Endothelial cell of umbilical vein (primary cell): ENCODE results near the gene GCNT2. TPM values are rescaled to one million over a fixed set of nuclear protein-coding genes. Genes with fewer than 3 reads are reported as not detected.

Experiments used
- BruUV-seq: library from RNA; stranded (reverse); fragments of 400-500 nt; replicated peaks from 2 replicates; lab custom pipeline; 2021; lab: Mats Ljungman, UMichigan
- CTCF ChIA-PET: fragments of 300-600, 350-600 bp; sonication (Branson Sonifier 250); formaldehyde crosslinking; loops from one replicate; lab custom pipeline; 2021; ENCODE audit warnings: antibody characterized with exemption, inconsistent platforms; lab: Charles Lee
- POLR2A ChIA-PET: fragments of 300-600, 350-600 bp; sonication (Branson Sonifier 250); formaldehyde crosslinking; loops from one replicate; lab custom pipeline; 2021; ENCODE audit warnings: antibody characterized with exemption, inconsistent platforms; lab: Charles Lee
- DNase-seq: peaks from one replicate; pipeline ENCODE4 v3.0.0-alpha.2; 2011; ENCODE audit warnings: low read depth, low spot score
- FAIRE-seq: peaks from 2 replicates; lab custom pipeline; 2011; peaks lifted over from hg19 to GRCh38; lab: Jason Lieb, UNC
- H2AFZ ChIP-seq: 2 replicates; pipeline ENCODE4 v1.6.0; 2012; ENCODE audit warnings: low read depth, low read length, control low read depth, inconsistent platforms
- H3K27ac ChIP-seq: 2 replicates; pipeline ENCODE4 v1.5.1; 2011; ENCODE audit warnings: low read depth, mild to moderate bottlenecking, control low read depth, low read length, moderate library complexity; ENCODE audit not compliant: insufficient read depth
- H3K27me3 ChIP-seq, 2 experiments: 2 replicates each; pipeline versions ENCODE4 v1.6.0 to v1.6.1; 2011; ENCODE audit warnings: low read length in 2 of 2, mixed read lengths in 1 of 2; ENCODE audit not compliant: control insufficient read depth in 2 of 2, insufficient read depth in 2 of 2
- H3K36me3 ChIP-seq, 2 experiments: 2 replicates in 1 of 2; 3 replicates in 1 of 2; pipeline ENCODE4 v1.5.1; 2011; ENCODE audit warnings: low read length in 2 of 2, mild to moderate bottlenecking in 1 of 2, moderate library complexity in 1 of 2; ENCODE audit not compliant: control insufficient read depth in 2 of 2, insufficient read depth in 2 of 2; ENCODE audit errors: extremely low read depth in 1 of 2
- H3K4me1 ChIP-seq: 3 replicates; pipeline ENCODE4 v1.5.1; 2011; ENCODE audit warnings: mild to moderate bottlenecking, low read length; ENCODE audit not compliant: control insufficient read depth, insufficient read depth; ENCODE audit errors: extremely low read depth
- H3K4me2 ChIP-seq: 2 replicates; pipeline ENCODE4 v1.6.1; 2011; ENCODE audit warnings: low read length, control low read depth, mixed read lengths; ENCODE audit not compliant: insufficient read depth
- H3K4me3 ChIP-seq, 3 experiments: fragments of 200-600 bp in 1 of 3; sonication (generic), shearing (Covaris generic) in 1 of 3; replicated peaks in 1 of 3; 2 replicates each; pipeline ENCODE4 v1.5.1; 2011 to 2016; ENCODE audit warnings: control low read depth in 3 of 3, low read length in 3 of 3, mild to moderate bottlenecking in 2 of 3, inconsistent platforms in 1 of 3, low read depth in 1 of 3, moderate library complexity in 1 of 3; ENCODE audit not compliant: insufficient read depth in 1 of 3
- H3K79me2 ChIP-seq: 2 replicates; pipeline ENCODE4 v1.6.0; 2012; ENCODE audit warnings: low read length, inconsistent platforms; ENCODE audit not compliant: control insufficient read depth, insufficient read depth
- H3K9ac ChIP-seq: replicated peaks from 2 replicates; pipeline ENCODE3; 2011; ENCODE audit warnings: low read length, control low read depth; ENCODE audit not compliant: insufficient read depth; ENCODE audit errors: extremely low read depth
- H3K9me1 ChIP-seq: replicated peaks from 3 replicates; pipeline ENCODE4 v1.6.0; 2011; ENCODE audit warnings: mild to moderate bottlenecking, low read length; ENCODE audit not compliant: control insufficient read depth, insufficient read depth; ENCODE audit errors: extremely low read depth
- H3K9me3 ChIP-seq: replicated peaks from 2 replicates; pipeline ENCODE4 v1.5.1; 2012; ENCODE audit warnings: low read length, inconsistent platforms; ENCODE audit not compliant: control insufficient read depth, insufficient read depth
- H4K20me1 ChIP-seq: replicated peaks from 2 replicates; pipeline ENCODE3; 2011; ENCODE audit warnings: mild to moderate bottlenecking, low read length; ENCODE audit not compliant: control insufficient read depth, insufficient read depth; ENCODE audit errors: extremely low read depth
- EZH2 ChIP-seq: IDR thresholded peaks from 2 replicates; pipeline ENCODE4 v1.6.1; 2012; ENCODE audit warnings: borderline replicate concordance, low read depth, mild to moderate bottlenecking, moderate library complexity, low read length, inconsistent platforms; ENCODE audit not compliant: severe bottlenecking
- FOS ChIP-seq: IDR thresholded peaks from 2 replicates; pipeline ENCODE4 v1.6.1; 2011; ENCODE audit warnings: mild to moderate bottlenecking, low read length, moderate library complexity, borderline replicate concordance; ENCODE audit not compliant: insufficient read depth
- GATA2 ChIP-seq: IDR thresholded peaks from 2 replicates; pipeline ENCODE4 v1.7.0; 2011; ENCODE audit warnings: low read depth, mild to moderate bottlenecking, moderate library complexity, mixed read lengths, low read length; ENCODE audit not compliant: insufficient read length, insufficient read depth
- JUN ChIP-seq: IDR thresholded peaks from 2 replicates; pipeline ENCODE4 v1.6.1; 2011; ENCODE audit warnings: borderline replicate concordance, low read depth; ENCODE audit not compliant: insufficient read length, insufficient read depth
- MAX ChIP-seq: IDR thresholded peaks from 2 replicates; pipeline ENCODE4 v1.6.1; 2011; ENCODE audit not compliant: insufficient read depth, insufficient read length
- MYC ChIP-seq: IDR thresholded peaks from one replicate; pipeline ENCODE4 v1.6.1; 2011; ENCODE audit warnings: mild to moderate bottlenecking, low read depth, low read length
- POLR2A ChIP-seq: IDR thresholded peaks from 2 replicates; pipeline ENCODE4 v1.6.1; 2012; ENCODE audit warnings: low read depth, mild to moderate bottlenecking, control low read depth, low read length
- POLR2AphosphoS5 ChIP-seq: IDR thresholded peaks from 2 replicates; pipeline ENCODE4 v1.6.1; 2012; ENCODE audit warnings: low read depth, mild to moderate bottlenecking, control low read depth, low read length, moderate library complexity; ENCODE audit not compliant: insufficient read depth
- dilution Hi-C: fragments of 300-500 bp; cut with MboI; formaldehyde crosslinking; loops from one replicate; pipeline ENCODE4 v1.15.0; 2019; ENCODE audit warnings: low sequenced_read_pairs; ENCODE audit not compliant: extremely low pct_ligation_motif_present
- intact Hi-C: fragments of 100-400 bp; cut with micrococcal nuclease; formaldehyde crosslinking; loops from one replicate; pipeline ENCODE4 v1.10.0; 2022
- polyA plus RNA-seq, 4 experiments: library from polyadenylated mRNA; depleted of rRNA in 3 of 4; stranded (reverse) in 3 of 4; unstranded in 1 of 4; fragments of >200 nt; gene quantifications; 2 replicates each; pipeline versions ENCODE4 v1.2.1 to v1.2.3, GENCODE V29; 2011 to 2012; ENCODE audit warnings: missing spikeins in 1 of 4
- total RNA-seq: library from RNA; stranded (reverse); gene quantifications from 2 replicates; pipeline ENCODE4 v1.2.3, GENCODE V29; 2021
- TF ChIP-seq, protein P1 (sequence below), 2 donors: IDR thresholded peaks; 1 replicate in 1 of 2; 2 replicates in 1 of 2; pipeline ENCODE4 v1.5.1; 2011; ENCODE audit warnings: low read length in 2 of 2, mild to moderate bottlenecking in 2 of 2, moderate library complexity in 2 of 2, control low read depth in 1 of 2, inconsistent platforms in 1 of 2, low read depth in 1 of 2; ENCODE audit not compliant: insufficient read depth in 1 of 2; ENCODE audit errors: extremely low read depth in 1 of 2

GCNT2 gene
- total and polyA plus RNA-seq, 2 donors (not counting 3 experiments of a cell fraction or from before 2014, with no cell fraction given): 3.8 to 10.9 TPM

DNA sequence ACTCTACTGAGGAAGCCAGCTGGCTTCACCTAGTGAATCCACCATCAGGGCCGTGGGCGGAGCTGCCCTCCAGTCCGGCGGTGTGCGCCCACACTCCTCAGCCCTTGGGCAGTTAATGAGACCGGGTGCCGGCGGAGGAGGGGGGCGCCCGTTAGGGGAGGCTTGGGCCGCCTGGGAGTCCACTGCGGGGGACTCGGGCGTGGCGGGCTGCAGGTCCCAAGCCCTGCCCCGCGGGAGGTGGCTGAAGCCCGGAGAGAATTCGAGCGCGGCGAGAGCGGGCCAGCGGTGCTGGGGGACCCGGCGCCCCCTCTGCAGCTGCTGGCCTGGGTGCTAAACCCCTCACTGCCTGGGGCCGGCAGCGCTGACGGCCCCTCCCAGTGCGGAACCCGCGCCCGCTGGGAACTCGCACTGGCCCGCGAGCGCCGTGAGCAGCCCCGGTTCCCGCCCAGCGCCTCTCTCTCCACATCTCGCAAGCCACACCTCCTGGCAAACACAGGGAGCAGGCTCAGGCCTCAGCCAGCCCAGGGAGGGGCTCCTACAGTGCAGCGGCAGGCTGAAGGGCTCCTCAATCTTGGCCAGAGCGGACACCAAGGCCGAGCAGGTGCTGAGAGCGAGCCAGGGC is 38.4 kb upstream of the GCNT2 start:
- FAIRE-seq: no peak
- CTCF ChIA-PET: interaction anchor here (1.0 to 5.5 kb wide), 5 partner anchors 9 to 587 kb away, joined by 3 to 178 read pairs (median 8); no protein-coding TSS in a partner anchor

More for the DNA sequence above, 38.4 kb upstream of the GCNT2 start:
- Histone ChIP-seq H3K79me2 (no peaks in the 10 kb centered on the region), H3K27me3 (peaks cover 0 to 7% of the 10 kb centered on the region in 2 experiments), H3K9me3 (no peaks in the 10 kb centered on the region), H2AFZ (no peak overlapping the region), H3K4me3 (no peak overlapping the region), H3K27ac (no peak overlapping the region), H3K9ac (no peak overlapping the region), H3K4me2 (no peak overlapping the region), H3K36me3 (no peaks in the 10 kb centered on the region), H3K4me1 (no peaks in the 10 kb centered on the region), H4K20me1 (no peaks in the 10 kb centered on the region), H3K9me1 (no peaks in the 10 kb centered on the region)
- dilution Hi-C loops: no loop called here
- intact Hi-C loops: no loop called here
- POLR2A ChIA-PET: interaction anchor here (0.6 kb wide), 1 partner anchor 24 kb away, joined by 4 read pairs; no protein-coding TSS in a partner anchor
- no peak for TF ChIP-seq POLR2A
- TF ChIP-seq FOS: no peak
- TF ChIP-seq MYC: no peak
- no peak for TF ChIP-seq POLR2AphosphoS5
- TF ChIP-seq, protein P1, sequence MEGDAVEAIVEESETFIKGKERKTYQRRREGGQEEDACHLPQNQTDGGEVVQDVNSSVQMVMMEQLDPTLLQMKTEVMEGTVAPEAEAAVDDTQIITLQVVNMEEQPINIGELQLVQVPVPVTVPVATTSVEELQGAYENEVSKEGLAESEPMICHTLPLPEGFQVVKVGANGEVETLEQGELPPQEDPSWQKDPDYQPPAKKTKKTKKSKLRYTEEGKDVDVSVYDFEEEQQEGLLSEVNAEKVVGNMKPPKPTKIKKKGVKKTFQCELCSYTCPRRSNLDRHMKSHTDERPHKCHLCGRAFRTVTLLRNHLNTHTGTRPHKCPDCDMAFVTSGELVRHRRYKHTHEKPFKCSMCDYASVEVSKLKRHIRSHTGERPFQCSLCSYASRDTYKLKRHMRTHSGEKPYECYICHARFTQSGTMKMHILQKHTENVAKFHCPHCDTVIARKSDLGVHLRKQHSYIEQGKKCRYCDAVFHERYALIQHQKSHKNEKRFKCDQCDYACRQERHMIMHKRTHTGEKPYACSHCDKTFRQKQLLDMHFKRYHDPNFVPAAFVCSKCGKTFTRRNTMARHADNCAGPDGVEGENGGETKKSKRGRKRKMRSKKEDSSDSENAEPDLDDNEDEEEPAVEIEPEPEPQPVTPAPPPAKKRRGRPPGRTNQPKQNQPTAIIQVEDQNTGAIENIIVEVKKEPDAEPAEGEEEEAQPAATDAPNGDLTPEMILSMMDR (IDR thresholded peaks at IDR 0.05; ENCODE audit: extremely low read depth in 1 of 2, insufficient read depth in 1 of 2, low read depth in 1 of 2, low read length in 2 of 2): no peak
- TF ChIP-seq GATA2: no peak
- no peak for TF ChIP-seq MAX
- no peak for TF ChIP-seq JUN
- TF ChIP-seq EZH2: no peak
- BruUV-seq: no TSS peak
- DNase-seq: no peak
